ENCODE data around the gene FGF4. TPM values are rescaled to one million over a fixed set of nuclear protein-coding genes. Genes with fewer than 3 reads are reported as not detected.

The FGF4 gene
- total RNA-seq, 1 donor from 2014 or later, result 0.37 TPM

DNA sequence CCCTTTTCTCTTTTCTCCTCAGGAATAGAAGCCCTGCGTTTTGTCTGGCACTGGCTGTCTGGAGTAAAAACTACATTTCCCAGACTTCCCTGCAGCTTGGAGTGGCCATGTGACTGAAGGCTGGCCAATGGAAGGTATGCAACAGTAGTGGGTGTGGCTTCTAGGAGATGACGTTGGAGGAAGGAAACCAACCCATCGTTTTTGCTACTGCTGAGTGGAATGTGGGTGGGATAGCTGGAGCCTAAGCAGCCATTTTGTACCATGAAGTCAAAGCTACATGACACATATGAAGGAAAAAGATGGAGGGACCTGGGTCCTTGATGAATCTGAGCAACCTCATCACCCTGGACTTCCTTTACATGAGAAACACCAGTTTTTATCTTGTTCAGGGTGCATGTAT, 24.4 kb upstream of the FGF4 start:
- no peaks in the 10 kb centered on the region for H3K36me3 Mint-ChIP-seq (ENCODE audit: unreplicated experiment)
- H3K27ac Mint-ChIP-seq (ENCODE audit: unreplicated experiment), result no peak overlapping the region
- no peaks in the 10 kb centered on the region for H3K9me3 Mint-ChIP-seq (ENCODE audit: unreplicated experiment)
- TF ChIP-seq CTCF (IDR thresholded peaks at IDR 0.05; ENCODE audit: partially characterized antibody, unreplicated experiment), result no peak
- DNase-seq, result no peak
- H3K27me3 Mint-ChIP-seq (ENCODE audit: unreplicated experiment), result peaks cover 2% of the 10 kb centered on the region
- no peaks in the 10 kb centered on the region for H3K4me1 Mint-ChIP-seq (ENCODE audit: low read depth, unreplicated experiment)
- no peak overlapping the region for H3K4me3 Mint-ChIP-seq (ENCODE audit: unreplicated experiment)

DNA sequence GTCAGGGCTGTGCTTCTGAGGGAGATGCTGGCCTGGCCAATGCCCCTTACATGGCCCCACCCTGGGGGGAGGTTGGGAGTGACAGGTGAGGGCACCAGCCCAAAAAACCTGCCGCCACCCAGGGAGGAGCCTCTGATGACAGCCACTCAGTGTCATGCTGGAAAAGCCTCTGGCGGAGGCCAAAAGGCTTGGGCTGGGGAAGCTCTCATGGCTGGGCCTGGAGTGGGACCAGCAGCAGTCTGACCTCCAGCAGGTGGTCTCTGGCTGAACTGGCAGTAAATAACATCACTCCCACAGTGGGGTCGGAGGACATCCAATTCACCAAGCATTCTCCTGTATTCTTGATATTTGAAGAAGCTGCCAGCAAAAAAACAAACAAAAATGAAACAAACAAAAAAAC, 24.0 kb upstream of the FGF4 start:
- Mint-ChIP-seq H3K4me3 (ENCODE audit: unreplicated experiment) (no peak overlapping the region), H3K4me1 (ENCODE audit: low read depth, unreplicated experiment) (no peaks in the 10 kb centered on the region), H3K9me3 (ENCODE audit: unreplicated experiment) (no peaks in the 10 kb centered on the region), H3K27ac (ENCODE audit: unreplicated experiment) (no peak overlapping the region), H3K27me3 (ENCODE audit: unreplicated experiment) (peaks cover 2% of the 10 kb centered on the region), H3K36me3 (ENCODE audit: unreplicated experiment) (no peaks in the 10 kb centered on the region)
- TF ChIP-seq CTCF (IDR thresholded peaks at IDR 0.05; ENCODE audit: partially characterized antibody, unreplicated experiment), result no peak
- no peak for DNase-seq

DNA sequence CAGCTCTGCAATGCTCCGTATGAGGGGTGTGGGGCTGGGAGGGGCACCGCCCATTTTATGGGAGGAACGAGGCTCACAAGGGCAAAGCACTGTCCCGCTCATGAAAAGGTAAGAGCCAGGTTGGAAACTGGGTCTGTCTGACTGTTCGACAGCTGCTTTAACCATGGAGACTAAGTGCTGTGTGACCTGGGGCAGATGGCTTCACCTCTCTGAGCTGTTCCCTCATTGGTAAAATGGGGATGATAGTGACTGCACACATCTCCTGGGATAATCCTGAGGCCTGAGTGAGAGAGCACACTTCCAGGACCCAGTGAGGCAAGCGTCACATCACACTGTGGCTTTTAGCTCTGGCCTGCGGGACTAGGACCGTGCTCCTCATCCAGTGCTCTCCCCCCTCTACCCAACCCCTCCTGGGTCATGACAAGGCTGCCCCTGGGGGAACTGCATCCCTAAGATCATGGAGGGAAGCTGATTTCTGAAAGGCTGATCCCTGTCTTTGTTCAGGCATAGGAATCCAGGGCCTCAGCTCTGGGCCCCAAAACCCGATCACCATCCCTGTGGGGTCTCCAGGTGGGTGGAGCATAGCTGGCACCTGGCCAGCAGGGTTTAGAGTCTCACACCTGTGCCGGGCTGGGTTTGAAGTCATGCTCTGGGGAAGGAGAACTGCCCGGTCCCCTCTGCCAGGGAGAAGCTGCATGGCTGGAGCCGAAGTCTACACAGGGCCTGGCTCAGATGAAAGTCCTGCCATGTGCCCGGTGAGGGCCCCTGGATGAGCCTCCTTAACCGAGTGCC, 22.8 kb upstream of the FGF4 start:
- no peaks in the 10 kb centered on the region for H3K36me3 Mint-ChIP-seq (ENCODE audit: unreplicated experiment)
- no peak for DNase-seq
- H3K4me1 Mint-ChIP-seq (ENCODE audit: low read depth, unreplicated experiment), result no peaks in the 10 kb centered on the region
- H3K4me3 Mint-ChIP-seq (ENCODE audit: unreplicated experiment), result no peak overlapping the region
- H3K27ac Mint-ChIP-seq (ENCODE audit: unreplicated experiment), result no peak overlapping the region
- H3K27me3 Mint-ChIP-seq (ENCODE audit: unreplicated experiment), result peaks cover 4% of the 10 kb centered on the region
- no peaks in the 10 kb centered on the region for H3K9me3 Mint-ChIP-seq (ENCODE audit: unreplicated experiment)
- no peak for TF ChIP-seq CTCF (IDR thresholded peaks at IDR 0.05; ENCODE audit: partially characterized antibody, unreplicated experiment)

- Mint-ChIP-seq H3K27ac (ENCODE audit: unreplicated experiment) (no peak overlapping the region), H3K9me3 (ENCODE audit: unreplicated experiment) (no peaks in the 10 kb centered on the region), H3K4me3 (ENCODE audit: unreplicated experiment) (no peak overlapping the region), H3K36me3 (ENCODE audit: unreplicated experiment) (no peaks in the 10 kb centered on the region), H3K4me1 (ENCODE audit: low read depth, unreplicated experiment) (no peaks in the 10 kb centered on the region), H3K27me3 (ENCODE audit: unreplicated experiment) (peaks cover 6% of the 10 kb centered on the region)
- DNase-seq, result no peak
- no peak for TF ChIP-seq CTCF (IDR thresholded peaks at IDR 0.05; ENCODE audit: partially characterized antibody, unreplicated experiment)
Measured at GRCh38 chr11:69797156-69797555, 22.0 kb upstream of the FGF4 start.

DNA sequence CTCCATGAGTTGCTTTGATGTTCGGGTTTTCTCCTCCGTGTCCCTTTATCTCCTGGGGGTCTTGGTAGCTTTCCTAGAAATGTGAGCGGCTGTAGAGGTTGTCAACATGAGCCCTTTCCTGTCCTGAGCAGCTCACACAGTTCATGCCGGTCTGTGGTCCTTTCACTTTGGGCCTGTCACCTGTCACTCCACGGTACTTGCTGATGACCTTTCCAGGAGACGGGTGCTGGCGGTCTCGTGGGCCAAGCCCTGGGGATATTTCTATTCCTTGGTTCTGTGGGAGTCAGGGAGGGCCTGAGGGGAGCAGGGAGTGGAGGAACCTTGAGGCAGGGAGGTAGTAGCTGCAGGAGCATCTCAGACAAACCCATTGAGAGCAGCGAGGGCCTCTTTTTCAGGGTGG, 20.9 kb upstream of the FGF4 start:
- H3K4me3 Mint-ChIP-seq (ENCODE audit: unreplicated experiment), result no peak overlapping the region
- peaks cover 6% of the 10 kb centered on the region for H3K27me3 Mint-ChIP-seq (ENCODE audit: unreplicated experiment)
- no peaks in the 10 kb centered on the region for H3K9me3 Mint-ChIP-seq (ENCODE audit: unreplicated experiment)
- no peak overlapping the region for H3K27ac Mint-ChIP-seq (ENCODE audit: unreplicated experiment)
- H3K36me3 Mint-ChIP-seq (ENCODE audit: unreplicated experiment), result no peaks in the 10 kb centered on the region
- no peaks in the 10 kb centered on the region for H3K4me1 Mint-ChIP-seq (ENCODE audit: low read depth, unreplicated experiment)
- no peak for TF ChIP-seq CTCF (IDR thresholded peaks at IDR 0.05; ENCODE audit: partially characterized antibody, unreplicated experiment)
- DNase-seq, result no peak

Measured in glutamatergic neuron (in vitro differentiated cells).